ENCODE data around the gene LRWD1. TPM values are rescaled to one million over a fixed set of nuclear protein-coding genes. Genes with fewer than 3 reads are reported as not detected.

Gene LRWD1
- 23.3 and 28.5 TPM in 2 replicates for total RNA-seq

DNA sequence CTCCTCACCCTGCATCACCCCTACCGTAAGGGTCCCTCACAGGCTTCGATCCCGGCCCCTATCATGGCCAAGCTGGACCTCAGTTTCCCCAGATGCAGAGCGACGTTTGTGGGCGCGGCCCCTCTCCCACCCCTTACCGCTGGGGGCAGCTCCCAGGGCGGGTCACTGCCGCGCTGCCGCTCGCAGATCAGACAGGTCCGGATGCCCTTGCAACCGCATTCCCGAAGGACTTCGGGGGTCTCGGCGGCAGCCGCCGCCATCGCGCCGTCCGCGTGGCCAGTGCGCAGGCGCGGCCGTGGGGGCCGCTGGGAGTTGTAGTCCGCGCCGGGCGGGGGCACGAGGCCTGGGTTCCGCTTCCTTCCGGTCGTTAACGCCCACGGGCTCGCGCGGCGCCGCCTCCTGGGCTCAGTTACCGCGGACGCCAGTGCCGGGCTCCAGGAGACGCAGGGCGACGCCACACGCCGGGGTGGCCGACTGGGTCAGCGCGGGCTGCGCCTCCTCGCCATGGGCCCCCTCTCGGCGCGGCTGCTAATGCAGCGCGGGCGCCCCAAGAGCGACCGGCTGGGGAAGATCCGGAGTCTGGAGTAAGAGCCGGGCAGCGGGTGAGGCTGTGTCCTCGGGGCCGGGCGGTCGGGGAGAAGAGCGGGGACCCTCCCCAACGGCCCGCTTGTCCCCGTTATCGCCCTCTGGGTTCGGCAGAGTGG lies at the start of gene LRWD1, which contains the start of gene ALKBH4:
LRWD1 (plus strand) TSS at position 408 of the 704 bp plus-strand sequence; CDS start at position 505, 97 bp downstream.
ALKBH4 (minus strand) TSS at position 287 of the 704 bp plus-strand sequence; CDS start at position 260, 27 bp downstream.

DNA sequence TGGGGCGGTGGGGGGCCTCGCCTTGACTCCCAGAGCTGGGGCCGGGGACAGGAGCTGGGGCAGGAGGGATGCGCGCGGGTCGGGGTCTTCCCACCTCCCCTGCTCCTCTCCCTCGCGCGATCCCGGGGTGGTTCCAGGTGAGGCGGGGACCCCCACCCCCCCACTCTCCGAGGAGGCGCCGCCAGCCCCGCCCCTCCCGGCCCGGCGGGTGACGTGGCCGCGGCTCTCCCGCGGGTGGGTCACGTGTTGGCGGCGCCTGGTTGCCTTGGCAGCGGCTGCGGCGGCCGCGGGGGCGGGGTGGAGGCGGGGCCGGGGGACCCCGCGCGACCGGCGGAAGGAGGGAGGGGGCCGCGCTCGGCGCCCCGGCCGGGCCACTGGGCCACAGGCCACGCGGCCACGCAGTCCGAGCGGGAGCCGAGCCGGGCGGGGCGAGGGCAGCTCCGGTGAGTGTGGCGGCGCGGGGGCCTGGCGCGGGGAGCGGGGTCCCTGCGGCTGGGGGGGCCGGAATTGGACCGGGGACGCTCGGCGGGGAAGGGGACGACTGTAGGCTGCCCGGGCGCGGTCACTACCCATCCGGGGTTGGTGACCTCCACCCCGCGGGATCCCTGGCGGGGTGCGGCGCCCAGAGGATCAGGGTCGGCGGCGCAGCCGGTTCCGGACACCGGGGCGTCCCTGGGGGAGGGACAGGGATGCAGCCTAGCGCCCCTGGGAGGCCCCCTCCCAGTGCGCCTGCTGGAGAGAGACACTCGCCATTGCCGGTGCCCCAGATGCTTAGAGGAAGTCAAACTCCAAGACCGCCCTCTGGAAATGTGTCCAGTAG lies 31.4 kb upstream of the LRWD1 start, which contains the start of gene ORAI2:
ORAI2 (plus strand) TSS at position 357 of the 820 bp plus-strand sequence. CDS start 5,382 bp downstream, outside the sequence.

DNA sequence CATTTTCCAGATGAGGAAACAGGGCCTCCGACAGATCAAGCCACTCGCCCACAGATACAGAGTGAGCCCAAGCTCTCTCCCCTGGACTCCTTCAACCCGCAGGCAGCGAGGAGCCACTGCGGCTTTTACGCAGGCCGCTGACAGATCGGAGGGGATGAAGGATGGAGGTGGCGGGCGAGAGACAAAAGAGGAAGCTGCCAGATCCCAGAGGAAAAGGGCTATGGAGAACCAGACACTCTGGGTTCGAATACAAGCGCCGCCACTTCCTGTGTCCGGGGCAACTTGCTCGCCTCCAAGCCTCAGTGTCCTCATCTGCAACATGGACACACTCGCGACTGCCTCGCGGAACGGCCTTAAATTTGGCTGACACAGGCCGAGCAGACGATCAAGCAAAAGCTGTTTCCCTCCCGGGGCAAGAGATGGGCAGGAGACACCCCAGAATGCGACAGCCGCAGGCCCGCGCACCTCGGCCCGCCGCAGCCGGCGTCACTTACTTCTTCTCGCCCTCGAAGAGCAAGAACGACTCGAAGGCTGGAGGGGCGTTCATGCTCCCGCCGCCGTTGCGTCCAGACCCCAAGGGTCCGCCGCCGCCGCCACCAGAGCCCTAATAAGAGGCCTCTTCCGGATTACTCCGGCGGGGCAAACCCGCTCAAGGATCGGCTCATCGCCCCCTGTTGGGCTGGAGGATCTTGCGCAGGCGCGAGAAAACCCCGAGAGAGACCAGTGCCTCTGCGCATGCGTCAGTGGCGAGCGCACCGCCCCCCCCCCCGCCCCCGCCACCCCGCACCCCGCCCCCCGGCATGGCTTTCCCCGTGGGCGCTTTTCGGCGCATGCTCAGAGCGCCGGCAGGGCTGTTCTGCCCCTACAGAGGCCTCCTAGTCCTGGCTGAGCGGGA lies 13.8 kb downstream of the LRWD1 start, which contains the start of gene POLR2J:
POLR2J (minus strand) TSS at position 609 of the 895 bp plus-strand sequence; CDS start at position 547, 62 bp downstream.

DNA sequence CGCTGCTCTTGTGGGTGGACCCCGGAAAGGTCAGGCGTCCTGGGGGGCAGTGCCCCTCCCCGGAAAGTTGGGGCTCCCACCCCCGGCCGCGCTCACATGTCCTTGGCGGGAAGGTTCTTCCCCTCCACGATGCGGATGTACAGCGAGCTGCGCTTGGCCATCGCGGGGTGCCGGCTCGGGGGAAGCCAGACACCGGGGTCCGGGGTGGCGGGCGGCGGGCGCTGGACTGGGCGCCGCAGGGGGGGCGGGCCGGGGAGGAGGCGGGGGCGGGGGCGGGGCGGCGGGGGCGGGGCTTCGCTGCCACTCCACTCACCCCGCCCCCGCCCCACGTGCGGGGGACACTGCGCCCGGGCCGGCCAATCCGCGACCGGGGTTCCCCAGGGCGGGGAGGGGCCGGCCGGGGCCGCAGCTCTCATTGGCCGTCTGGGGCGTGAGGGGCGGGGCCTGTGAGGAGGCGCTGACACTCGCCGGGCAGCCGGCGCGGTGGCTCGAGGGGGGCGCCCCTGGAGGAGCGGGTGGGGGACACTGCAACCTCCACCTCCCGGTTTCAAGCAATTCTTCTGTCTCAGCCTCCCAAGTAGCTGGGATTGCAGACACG lies 52.9 kb downstream of the LRWD1 start, which contains the start of gene RASA4B:
RASA4B (minus strand) TSS at position 228 of the 598 bp plus-strand sequence; CDS start at position 161, 67 bp downstream.

Other genes starting within 250 kb of the LRWD1 start
- gene SH2B2, start 178.1 kb upstream of the LRWD1 start, total RNA-seq = 0.97 and 1.2 TPM in 2 replicates
- gene SPDYE6, start 108.5 kb upstream of the LRWD1 start, total RNA-seq = 0.06 TPM in 1 of 2 replicates, not detected in the other
- gene PRKRIP1, start 68.6 kb upstream of the LRWD1 start, total RNA-seq = 10.7 and 12.6 TPM in 2 replicates
- 42.1 and 143 TPM in 2 replicates for gene ORAI2, start 31.4 kb upstream of the LRWD1 start, total RNA-seq
- 8.1 and 8.5 TPM in 2 replicates for gene ALKBH4, start 121 bp upstream of the LRWD1 start, total RNA-seq
- 25.2 and 36.8 TPM in 2 replicates for gene POLR2J, start 13.9 kb downstream of the LRWD1 start, total RNA-seq
- 8.3 and 9.2 TPM in 2 replicates for gene RASA4B, start 52.8 kb downstream of the LRWD1 start, total RNA-seq
- gene UPK3BL2, start 78.7 kb downstream of the LRWD1 start, total RNA-seq = 1.1 and 17.9 TPM in 2 replicates
- gene SPDYE2, start 86.2 kb downstream of the LRWD1 start, total RNA-seq = not detected in 2 replicates
- gene POLR2J3, start 107.6 kb downstream of the LRWD1 start, total RNA-seq = 10.5 and 104 TPM in 2 replicates
- 18.0 and 76.0 TPM in 2 replicates for gene RASA4, start 151.8 kb downstream of the LRWD1 start, total RNA-seq
- 2.3 and 18.7 TPM in 2 replicates for gene UPK3BL1, start 177.8 kb downstream of the LRWD1 start, total RNA-seq
- gene SPDYE2B, start 185.3 kb downstream of the LRWD1 start, total RNA-seq = not detected in 2 replicates
- 0.97 and 10.5 TPM in 2 replicates for gene POLR2J2, start 206.7 kb downstream of the LRWD1 start, total RNA-seq

Data from bladder microvascular endothelial cell (primary cell).